OCI-LY1 (cell line): ENCODE data around the gene ANKMY1.

Source experiments
- H2AFZ ChIP-seq: fragments of 200-600 bp; sonication (generic), shearing (Covaris generic); 2 replicates; pipeline ENCODE4 v1.6.0; 2014; ENCODE audit warnings: antibody characterized with exemption, mild to moderate bottlenecking, low read length
- H3F3A ChIP-seq: fragments of 200-600 bp; sonication (generic), shearing (Covaris generic); 2 replicates; pipeline ENCODE4 v1.6.0; 2014; ENCODE audit warnings: mild to moderate bottlenecking, antibody characterized with exemption, low read length, moderate library complexity; ENCODE audit not compliant: insufficient read depth
- H3K27ac ChIP-seq: fragments of 200-600 bp; sonication (generic); 2 replicates; pipeline ENCODE4 v1.5.1; 2014; ENCODE audit warnings: low read length, mixed run types, mild to moderate bottlenecking, low read depth; ENCODE audit not compliant: poor library complexity, severe bottlenecking
- H3K27me3 ChIP-seq: fragments of 200-600 bp; sonication (generic); 2 replicates; pipeline ENCODE4 v1.6.0; 2014; ENCODE audit warnings: antibody characterized with exemption, mild to moderate bottlenecking, low read length, moderate library complexity; ENCODE audit not compliant: insufficient read depth
- H3K36me3 ChIP-seq: fragments of 200-600 bp; sonication (generic); 2 replicates; pipeline ENCODE4 v1.6.1; 2014; ENCODE audit warnings: mild to moderate bottlenecking, antibody characterized with exemption, low read length, moderate library complexity, mixed read lengths; ENCODE audit not compliant: insufficient read depth
- H3K4me1 ChIP-seq: fragments of 200-600 bp; sonication (generic); 2 replicates; pipeline ENCODE4 v1.5.1; 2014; ENCODE audit warnings: mild to moderate bottlenecking, low read length, moderate library complexity; ENCODE audit not compliant: insufficient read depth, severe bottlenecking
- H3K4me2 ChIP-seq: fragments of 200-600 bp; sonication (generic), shearing (Covaris generic); 2 replicates; pipeline ENCODE4 v1.6.1; 2014; ENCODE audit warnings: low read length
- H3K4me3 ChIP-seq: fragments of 200-600 bp; sonication (generic); 2 replicates; pipeline ENCODE4 v1.5.1; 2014; ENCODE audit warnings: low read length, low read depth, mild to moderate bottlenecking, mixed read lengths; ENCODE audit not compliant: poor library complexity, severe bottlenecking
- H3K79me2 ChIP-seq: fragments of 200-600 bp; shearing (Covaris generic); 2 replicates; pipeline ENCODE4 v1.6.1; 2016; ENCODE audit warnings: mixed run types, low read length, mixed read lengths; ENCODE audit not compliant: insufficient read depth
- H3K9ac ChIP-seq: fragments of 200-600 bp; sonication (generic), shearing (Covaris generic); 2 replicates; pipeline ENCODE4 v1.6.1; 2014; ENCODE audit warnings: mild to moderate bottlenecking, low read length, mixed read lengths
- H3K9me2 ChIP-seq: fragments of 200-600 bp; sonication (generic), shearing (Covaris generic); 2 replicates; pipeline ENCODE4 v1.6.1; 2014; ENCODE audit warnings: low read depth, mild to moderate bottlenecking, low read length, mixed read lengths
- H3K9me3 ChIP-seq: fragments of 200-600 bp; shearing (Covaris generic); 2 replicates; pipeline ENCODE4 v1.6.1; 2014; ENCODE audit warnings: low read length, mixed read lengths
- H4K20me1 ChIP-seq: fragments of 200-600 bp; sonication (generic), shearing (Covaris generic); 2 replicates; pipeline ENCODE4 v1.6.0; 2016; ENCODE audit warnings: mild to moderate bottlenecking, low read length; ENCODE audit not compliant: insufficient read depth
- EZH2 ChIP-seq: fragments of 200-600 bp; sonication (generic), shearing (Covaris generic); IDR thresholded peaks from 2 replicates; pipeline ENCODE4 v1.8.0; 2017; ENCODE audit warnings: borderline replicate concordance, mixed run types, mild to moderate bottlenecking, antibody characterized with exemption, low read length, moderate library complexity, mixed read lengths
- TF ChIP-seq, protein P1 (sequence below): fragments of 200-600 bp; sonication (generic), shearing (Covaris generic); IDR thresholded peaks from 2 replicates; pipeline ENCODE4 v1.5.1; 2017; ENCODE audit warnings: mild to moderate bottlenecking, antibody characterized with exemption, low read length, moderate library complexity, mixed read lengths

ANKMY1 gene

DNA sequence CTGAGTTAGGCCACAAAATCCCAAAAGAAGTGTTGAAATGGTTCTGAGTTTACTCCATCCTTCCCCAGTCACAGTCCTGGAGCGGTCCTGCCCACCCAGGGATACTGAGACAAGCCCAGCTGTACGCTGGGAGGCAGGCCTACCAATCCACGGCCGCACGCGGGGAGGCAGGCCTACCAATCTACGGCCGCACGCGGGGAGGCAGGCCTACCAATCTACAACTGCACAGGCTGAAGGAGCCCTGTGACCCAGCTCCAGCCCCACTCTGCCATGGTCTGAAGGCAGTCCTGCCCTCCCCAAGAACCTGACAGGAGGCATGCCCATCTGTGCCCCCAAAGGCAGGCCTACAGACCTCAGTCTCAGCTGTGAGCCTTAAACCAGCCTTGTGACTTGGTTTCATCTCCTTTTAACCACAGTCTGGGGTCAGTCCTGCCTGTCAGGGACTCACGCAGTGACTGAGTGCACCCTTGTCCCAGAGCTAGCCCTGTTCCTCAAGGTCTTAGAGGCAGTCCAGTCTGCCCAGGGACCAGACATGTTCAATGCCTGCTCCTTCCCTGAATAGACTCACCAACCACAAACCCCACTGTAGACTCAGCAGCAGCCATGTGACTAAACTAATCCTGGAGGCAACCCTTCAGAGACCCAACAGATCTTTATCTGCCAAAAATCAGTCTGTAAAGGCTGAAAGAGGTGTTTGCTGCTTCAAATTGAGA is 85.6 kb downstream of the ANKMY1 start:
- no peaks in the 10 kb centered on the region for H3K9me2 ChIP-seq
- 0 out of 2 replicates have a peak, but pooled peaks cover 6% of the 10 kb centered on the region for H3K9me3 ChIP-seq
- H3K36me3 ChIP-seq = no peaks in the 10 kb centered on the region
- H3K4me3 ChIP-seq = no peak overlapping the region
- no peaks in the 10 kb centered on the region for H3K27me3 ChIP-seq
- no peak overlapping the region for H3K27ac ChIP-seq
- no peaks in the 10 kb centered on the region for H3K4me1 ChIP-seq
- no peaks in the 10 kb centered on the region for H3K79me2 ChIP-seq
- no peaks in the 10 kb centered on the region for H4K20me1 ChIP-seq
- no peak overlapping the region for H3K9ac ChIP-seq
- H3F3A ChIP-seq = no peaks in the 10 kb centered on the region
- H3K4me2 ChIP-seq = no peak overlapping the region
- no peak overlapping the region for H2AFZ ChIP-seq
- TF ChIP-seq, protein P1, sequence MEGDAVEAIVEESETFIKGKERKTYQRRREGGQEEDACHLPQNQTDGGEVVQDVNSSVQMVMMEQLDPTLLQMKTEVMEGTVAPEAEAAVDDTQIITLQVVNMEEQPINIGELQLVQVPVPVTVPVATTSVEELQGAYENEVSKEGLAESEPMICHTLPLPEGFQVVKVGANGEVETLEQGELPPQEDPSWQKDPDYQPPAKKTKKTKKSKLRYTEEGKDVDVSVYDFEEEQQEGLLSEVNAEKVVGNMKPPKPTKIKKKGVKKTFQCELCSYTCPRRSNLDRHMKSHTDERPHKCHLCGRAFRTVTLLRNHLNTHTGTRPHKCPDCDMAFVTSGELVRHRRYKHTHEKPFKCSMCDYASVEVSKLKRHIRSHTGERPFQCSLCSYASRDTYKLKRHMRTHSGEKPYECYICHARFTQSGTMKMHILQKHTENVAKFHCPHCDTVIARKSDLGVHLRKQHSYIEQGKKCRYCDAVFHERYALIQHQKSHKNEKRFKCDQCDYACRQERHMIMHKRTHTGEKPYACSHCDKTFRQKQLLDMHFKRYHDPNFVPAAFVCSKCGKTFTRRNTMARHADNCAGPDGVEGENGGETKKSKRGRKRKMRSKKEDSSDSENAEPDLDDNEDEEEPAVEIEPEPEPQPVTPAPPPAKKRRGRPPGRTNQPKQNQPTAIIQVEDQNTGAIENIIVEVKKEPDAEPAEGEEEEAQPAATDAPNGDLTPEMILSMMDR = no peak
- TF ChIP-seq EZH2 = no peak

DNA sequence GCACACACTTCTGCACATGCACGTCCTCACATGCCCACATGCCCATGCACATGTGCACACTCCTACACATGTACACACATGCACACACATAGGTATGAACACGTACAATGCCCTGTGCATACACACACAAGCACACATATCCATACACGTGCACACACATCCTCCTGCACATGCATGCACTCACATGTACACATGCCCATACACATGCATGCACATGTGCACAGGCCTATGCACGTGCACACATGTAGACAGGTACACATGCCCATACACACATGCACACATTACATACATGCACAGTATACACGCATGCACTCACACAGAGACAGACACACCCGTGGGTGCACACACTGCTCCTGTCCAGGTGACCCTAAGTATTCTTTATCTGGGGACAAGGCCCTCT is 88.0 kb downstream of the ANKMY1 start:
- Histone ChIP-seq H3K27me3 (no peaks in the 10 kb centered on the region), H2AFZ (no peak overlapping the region), H3K9me3 (0 out of 2 replicates have a peak, but pooled peaks cover 3% of the 10 kb centered on the region), H3K4me1 (no peaks in the 10 kb centered on the region), H3K9ac (no peak overlapping the region), H4K20me1 (no peaks in the 10 kb centered on the region), H3K79me2 (no peaks in the 10 kb centered on the region), H3K4me3 (no peak overlapping the region), H3K9me2 (no peaks in the 10 kb centered on the region), H3F3A (no peaks in the 10 kb centered on the region), H3K4me2 (no peak overlapping the region), H3K27ac (no peak overlapping the region), H3K36me3 (no peaks in the 10 kb centered on the region)
- TF ChIP-seq EZH2 = no peak
- TF ChIP-seq, protein P1 = no peak

DNA sequence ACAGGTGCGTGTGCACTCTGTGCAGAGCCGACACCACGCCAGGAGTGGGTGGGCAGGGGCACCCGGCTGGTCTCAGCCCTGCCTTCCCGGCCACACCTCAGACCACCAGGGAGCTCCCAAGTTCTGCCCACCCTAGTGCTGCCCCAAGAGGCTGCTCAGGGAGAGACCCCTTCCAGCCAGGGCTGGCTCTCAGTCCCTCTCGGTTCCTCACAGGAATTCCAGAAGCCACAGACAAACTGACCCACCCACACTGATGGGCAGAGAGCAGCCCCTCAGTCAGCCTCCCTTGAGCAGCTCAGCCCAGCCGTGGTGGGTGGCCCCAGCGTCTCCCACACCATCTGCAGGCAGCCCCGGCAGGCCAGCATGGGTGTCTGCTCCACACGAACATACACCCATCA is 88.5 kb downstream of the ANKMY1 start:
- no peak overlapping the region for H3K27ac ChIP-seq
- TF ChIP-seq, protein P1 = no peak
- TF ChIP-seq EZH2 = no peak
- no peaks in the 10 kb centered on the region for H4K20me1 ChIP-seq
- H2AFZ ChIP-seq = no peak overlapping the region
- no peaks in the 10 kb centered on the region for H3K27me3 ChIP-seq
- H3K9me2 ChIP-seq = no peaks in the 10 kb centered on the region
- no peaks in the 10 kb centered on the region for H3K79me2 ChIP-seq
- no peaks in the 10 kb centered on the region for H3K36me3 ChIP-seq
- H3K4me3 ChIP-seq = no peak overlapping the region
- no peaks in the 10 kb centered on the region for H3F3A ChIP-seq
- H3K4me1 ChIP-seq = no peaks in the 10 kb centered on the region
- H3K4me2 ChIP-seq = no peak overlapping the region
- H3K9ac ChIP-seq = no peak overlapping the region
- H3K9me3 ChIP-seq = 0 out of 2 replicates have a peak, but pooled peaks cover 3% of the 10 kb centered on the region
